Activated T-helper 17 cell treated with anti-CD3 and anti-CD28 coated beads, Interleukin-2, amount 50 U/mL, for 72 hours (primary cell): ENCODE data around the gene RNU5B-1. TPM values are rescaled to one million over a fixed set of nuclear protein-coding genes. Genes with fewer than 3 reads are reported as not detected.

Experiments
- ATAC-seq: fragments of 150-1000 bp; cut with Tn5 transposase; replicated peaks from 2 replicates; pipeline ENCODE4 v1.10.0; 2021; ENCODE audit warnings: mild to moderate bottlenecking, moderate library complexity
- H3K27ac Mint-ChIP-seq: one replicate; pipeline ENCODE4 v1.8.0; 2022; ENCODE audit warnings: mixed read lengths
- H3K27me3 Mint-ChIP-seq: one replicate; pipeline ENCODE4 v1.8.0; 2022; ENCODE audit warnings: mixed read lengths
- H3K36me3 Mint-ChIP-seq: one replicate; pipeline ENCODE4 v1.8.0; 2022; ENCODE audit warnings: low read depth, mild to moderate bottlenecking, mixed read lengths
- H3K4me1 Mint-ChIP-seq: one replicate; pipeline ENCODE4 v1.8.0; 2022; ENCODE audit warnings: mixed read lengths
- H3K4me3 Mint-ChIP-seq: one replicate; pipeline ENCODE4 v1.8.0; 2022; ENCODE audit warnings: mild to moderate bottlenecking, mixed read lengths
- H3K9me3 Mint-ChIP-seq: one replicate; pipeline ENCODE4 v1.8.0; 2022; ENCODE audit warnings: mixed read lengths
- total RNA-seq, 2 donors: library from RNA; stranded (reverse); gene quantifications; one replicate each; pipeline ENCODE4 v1.2.3, GENCODE V29; 2022

RNU5B-1 gene
- total RNA-seq, 2 donors from 2014 or later: 14.1 TPM; not detected in 1

DNA sequence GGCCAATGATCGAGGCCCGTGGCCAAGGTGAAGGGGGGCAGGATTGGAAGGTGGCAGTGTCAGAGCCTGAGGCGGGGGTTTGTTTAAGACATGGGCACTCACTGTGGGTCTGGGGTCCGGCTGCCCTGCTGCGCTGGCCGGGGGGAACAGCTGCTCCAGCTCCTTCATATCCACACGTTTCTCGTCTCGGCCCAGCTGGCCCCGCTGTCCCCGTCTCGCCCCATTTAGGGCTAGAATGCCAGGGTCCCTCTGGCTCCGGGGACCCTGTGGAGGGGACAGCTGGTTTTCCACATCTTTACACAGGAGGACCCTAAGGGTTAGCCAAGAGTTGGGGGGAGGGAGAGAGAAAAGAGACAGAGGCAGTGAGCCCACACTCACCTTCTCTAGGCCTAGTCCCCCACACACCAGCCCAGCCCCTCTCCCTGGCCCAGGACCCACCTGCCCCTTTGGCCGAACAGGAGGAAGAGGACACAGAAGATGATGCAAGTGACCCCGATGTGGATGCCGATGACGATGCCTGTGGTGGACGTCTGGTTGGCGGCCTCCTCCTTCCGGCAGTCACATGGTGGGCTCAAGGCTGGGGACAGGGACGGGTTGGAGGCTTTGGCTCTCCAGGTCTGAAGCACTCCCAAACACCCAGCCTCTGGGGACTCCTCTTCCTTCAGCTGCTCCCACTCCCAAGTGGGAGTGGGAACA, 25.0 kb downstream of the RNU5B-1 start:
- Mint-ChIP-seq H3K27me3 (peaks cover 4% of the 10 kb centered on the region), H3K4me3 (no peak overlapping the region), H3K27ac (no peak overlapping the region), H3K36me3 (no peaks in the 10 kb centered on the region), H3K4me1 (no peaks in the 10 kb centered on the region), H3K9me3 (no peaks in the 10 kb centered on the region)
- no peak for ATAC-seq

DNA sequence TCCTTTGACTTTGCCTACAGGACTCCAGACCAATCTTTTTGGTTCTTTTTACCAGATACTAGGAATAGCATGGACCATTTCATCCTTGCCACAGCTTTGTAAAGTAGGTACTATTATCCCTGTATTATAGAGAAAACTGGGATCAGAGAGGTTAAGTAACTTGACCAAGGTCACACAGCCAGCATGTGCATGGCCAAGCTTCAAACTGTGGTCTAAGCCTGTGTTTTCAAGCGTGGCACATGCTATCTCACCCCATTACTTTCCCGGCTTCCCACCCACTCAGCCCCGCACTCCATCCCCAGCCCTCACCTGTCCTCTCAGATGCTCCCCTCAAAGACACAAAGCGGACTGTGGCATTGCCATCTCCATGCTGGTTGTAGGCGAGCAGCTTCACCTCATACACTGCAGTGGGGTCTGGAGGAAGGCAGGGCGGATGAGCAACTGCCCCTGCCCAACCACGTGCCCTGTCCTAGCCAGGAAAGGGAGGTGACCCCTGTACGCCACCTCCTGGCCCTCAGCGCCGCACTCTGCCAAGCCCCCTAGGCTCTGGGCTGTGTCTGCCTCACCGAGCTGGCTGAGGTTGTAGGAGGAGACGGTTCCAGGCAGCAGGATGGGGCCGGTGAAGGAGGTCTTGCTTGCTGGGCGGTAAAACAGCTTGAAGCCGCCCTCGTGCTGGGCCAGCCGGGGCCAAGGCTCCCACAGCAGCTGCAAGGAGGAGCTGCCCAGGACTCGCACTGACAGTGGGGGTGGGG, 25.7 kb downstream of the RNU5B-1 start:
- H3K9me3 Mint-ChIP-seq: no peaks in the 10 kb centered on the region
- H3K4me1 Mint-ChIP-seq: no peaks in the 10 kb centered on the region
- H3K36me3 Mint-ChIP-seq: no peaks in the 10 kb centered on the region
- no peak overlapping the region for H3K4me3 Mint-ChIP-seq
- no peak for ATAC-seq
- peaks cover 4% of the 10 kb centered on the region for H3K27me3 Mint-ChIP-seq
- H3K27ac Mint-ChIP-seq: no peak overlapping the region

DNA sequence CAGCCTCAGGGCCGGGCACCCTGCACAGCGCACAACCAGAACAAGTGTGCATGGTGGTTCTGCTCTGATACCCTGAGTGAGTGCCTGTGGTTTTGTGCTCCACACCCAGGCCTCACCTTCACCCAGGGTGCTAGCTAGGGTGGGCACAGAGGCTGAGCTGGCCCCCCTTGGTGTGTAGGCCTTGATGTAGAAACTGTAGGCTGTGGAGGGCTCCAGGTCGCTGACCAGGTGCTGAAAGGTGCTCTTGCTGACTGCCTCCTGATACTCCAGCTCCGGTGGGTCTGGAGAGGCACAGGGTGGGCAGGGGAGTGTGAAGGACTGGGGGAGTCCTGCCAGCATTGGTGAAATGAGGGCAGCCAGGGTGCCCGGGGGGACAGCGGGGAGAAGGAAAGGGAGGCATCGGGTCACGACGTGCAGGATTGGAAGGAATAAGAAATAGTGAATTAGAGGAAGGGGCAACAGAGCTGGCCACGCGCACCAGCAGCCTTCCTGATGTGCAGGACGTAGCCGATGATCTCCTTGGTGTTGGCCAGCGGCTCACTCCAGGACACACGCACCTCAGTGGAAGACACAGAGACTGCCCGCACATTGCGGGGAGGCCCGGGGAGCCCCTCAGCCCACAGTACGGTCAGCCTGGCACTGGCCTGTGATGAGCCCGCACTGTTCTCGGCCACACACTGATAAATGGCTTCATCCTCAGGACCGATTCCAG, 26.6 kb downstream of the RNU5B-1 start:
- H3K27me3 Mint-ChIP-seq: peaks cover 4% of the 10 kb centered on the region
- no peaks in the 10 kb centered on the region for H3K36me3 Mint-ChIP-seq
- no peaks in the 10 kb centered on the region for H3K4me1 Mint-ChIP-seq
- no peak overlapping the region for H3K27ac Mint-ChIP-seq
- ATAC-seq: no peak
- H3K4me3 Mint-ChIP-seq: no peak overlapping the region
- no peaks in the 10 kb centered on the region for H3K9me3 Mint-ChIP-seq

DNA sequence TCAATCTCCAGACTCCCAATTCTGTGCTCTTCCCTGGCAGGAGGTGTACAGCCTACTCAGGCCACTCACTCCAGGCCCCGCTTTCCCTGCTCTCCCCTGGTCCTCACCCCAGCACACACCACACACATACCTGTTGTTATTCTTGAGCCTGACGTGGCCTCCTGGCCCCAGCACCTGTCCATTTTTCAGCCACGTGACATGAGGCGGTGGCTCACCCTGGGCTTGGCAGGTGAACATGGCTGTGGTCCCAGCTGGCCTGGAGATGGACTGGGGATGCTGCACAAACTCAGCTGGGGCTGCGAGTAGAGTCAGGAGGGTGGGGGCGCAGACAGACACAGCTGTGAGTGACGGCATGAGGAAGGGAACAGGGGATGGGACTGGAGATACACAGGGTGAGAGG, 27.3 kb downstream of the RNU5B-1 start:
- ATAC-seq: no peak
- Mint-ChIP-seq H3K4me3 (no peak overlapping the region), H3K4me1 (no peaks in the 10 kb centered on the region), H3K36me3 (no peaks in the 10 kb centered on the region), H3K9me3 (no peaks in the 10 kb centered on the region), H3K27me3 (peaks cover 4% of the 10 kb centered on the region), H3K27ac (no peak overlapping the region)

DNA sequence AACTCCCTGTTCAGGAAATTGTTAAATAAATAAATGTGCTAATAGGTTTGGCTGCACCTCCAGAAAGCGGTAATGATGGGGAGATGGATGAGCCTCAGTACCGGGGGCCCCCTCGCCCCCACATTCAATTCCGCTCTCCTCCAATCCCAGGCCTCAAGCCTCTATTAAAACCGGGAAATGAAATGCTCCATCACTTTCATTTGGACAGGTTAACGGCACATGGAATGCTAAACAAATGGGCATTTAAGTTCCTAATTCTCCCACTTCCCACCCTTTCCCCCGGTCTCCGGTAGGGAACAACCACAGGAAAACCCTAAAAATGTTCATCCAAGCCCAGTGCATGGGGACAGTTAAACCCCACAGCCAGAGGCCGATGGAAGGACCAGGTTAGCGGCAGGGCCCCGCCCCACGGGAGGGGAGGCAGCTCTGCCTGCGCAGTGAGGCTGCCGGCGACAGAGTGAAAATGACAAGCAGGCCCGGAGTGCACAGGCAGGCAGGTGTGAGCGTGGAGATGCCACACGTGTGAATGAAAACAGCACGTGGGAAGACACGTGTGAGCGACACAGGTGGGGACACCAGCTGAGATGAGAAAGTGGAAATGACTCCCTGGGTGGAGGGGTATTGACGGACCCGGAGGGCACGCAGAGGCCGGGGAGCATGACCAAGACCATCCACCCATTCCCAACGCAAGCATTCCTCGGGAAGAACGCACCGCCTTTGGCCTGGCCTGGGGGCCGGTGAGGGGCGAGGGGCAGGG, 28.1 kb downstream of the RNU5B-1 start:
- no peak overlapping the region for H3K27ac Mint-ChIP-seq
- H3K4me1 Mint-ChIP-seq: no peaks in the 10 kb centered on the region
- H3K36me3 Mint-ChIP-seq: no peaks in the 10 kb centered on the region
- H3K9me3 Mint-ChIP-seq: no peaks in the 10 kb centered on the region
- peaks cover 4% of the 10 kb centered on the region for H3K27me3 Mint-ChIP-seq
- ATAC-seq: no peak
- no peak overlapping the region for H3K4me3 Mint-ChIP-seq

DNA sequence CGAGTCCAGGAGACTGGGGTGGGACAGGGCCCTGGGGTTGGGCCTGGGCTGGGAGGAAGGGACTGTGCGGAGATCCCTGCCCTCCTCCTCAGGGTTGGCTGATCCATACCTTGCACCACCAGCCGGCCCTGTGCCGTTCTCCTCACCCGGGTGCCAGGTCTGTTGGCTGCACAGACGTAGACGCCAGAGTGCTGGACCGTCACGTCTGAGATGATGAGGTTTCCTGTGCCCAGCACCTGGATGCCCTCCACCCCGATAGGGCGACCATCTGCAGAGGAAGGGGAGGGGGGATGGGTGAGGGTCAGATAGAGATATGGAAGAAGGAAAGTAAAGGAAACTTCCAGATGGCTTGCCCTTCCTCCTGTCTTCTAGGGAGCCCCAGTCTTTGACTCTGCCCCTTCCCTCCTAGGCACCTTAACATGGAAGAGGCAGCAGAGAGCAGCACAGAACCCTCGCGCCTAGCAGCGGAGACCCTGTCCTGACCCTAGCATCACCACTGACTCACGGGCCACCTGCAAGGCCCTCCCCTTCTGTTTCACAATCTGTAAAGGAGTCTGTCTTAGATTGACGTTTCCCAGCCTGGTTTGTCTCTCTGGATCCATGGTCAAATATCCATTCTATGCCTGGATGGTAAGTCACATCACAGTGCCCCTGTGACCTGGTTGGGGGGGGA, 28.8 kb downstream of the RNU5B-1 start:
- Mint-ChIP-seq H3K27me3 (peaks cover 4% of the 10 kb centered on the region), H3K27ac (no peak overlapping the region), H3K9me3 (no peaks in the 10 kb centered on the region), H3K4me3 (no peak overlapping the region), H3K36me3 (no peaks in the 10 kb centered on the region), H3K4me1 (no peaks in the 10 kb centered on the region)
- no peak for ATAC-seq

DNA sequence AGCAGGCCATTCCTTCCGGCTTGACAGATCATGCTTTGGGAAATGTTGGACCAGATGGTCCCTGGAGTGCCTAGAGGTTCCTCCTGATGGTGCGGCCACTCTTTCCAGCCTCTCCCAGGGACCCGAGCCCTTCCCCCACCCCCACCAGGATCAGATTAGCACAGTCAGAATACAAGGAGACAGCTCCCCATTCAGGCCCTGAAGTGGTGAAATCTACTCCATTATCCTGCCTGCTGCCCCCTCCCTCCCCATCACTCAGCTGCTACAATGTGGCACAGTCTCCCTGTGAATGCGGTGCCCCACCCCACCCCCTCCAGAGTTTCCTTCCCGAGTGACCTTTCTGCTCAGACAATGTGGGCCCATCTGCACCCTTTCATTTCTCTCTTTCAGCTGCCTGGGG, 29.4 kb downstream of the RNU5B-1 start:
- H3K27me3 Mint-ChIP-seq: peaks cover 4% of the 10 kb centered on the region
- ATAC-seq: no peak
- H3K27ac Mint-ChIP-seq: no peak overlapping the region
- H3K36me3 Mint-ChIP-seq: no peaks in the 10 kb centered on the region
- no peak overlapping the region for H3K4me3 Mint-ChIP-seq
- H3K9me3 Mint-ChIP-seq: no peaks in the 10 kb centered on the region
- H3K4me1 Mint-ChIP-seq: no peaks in the 10 kb centered on the region

DNA sequence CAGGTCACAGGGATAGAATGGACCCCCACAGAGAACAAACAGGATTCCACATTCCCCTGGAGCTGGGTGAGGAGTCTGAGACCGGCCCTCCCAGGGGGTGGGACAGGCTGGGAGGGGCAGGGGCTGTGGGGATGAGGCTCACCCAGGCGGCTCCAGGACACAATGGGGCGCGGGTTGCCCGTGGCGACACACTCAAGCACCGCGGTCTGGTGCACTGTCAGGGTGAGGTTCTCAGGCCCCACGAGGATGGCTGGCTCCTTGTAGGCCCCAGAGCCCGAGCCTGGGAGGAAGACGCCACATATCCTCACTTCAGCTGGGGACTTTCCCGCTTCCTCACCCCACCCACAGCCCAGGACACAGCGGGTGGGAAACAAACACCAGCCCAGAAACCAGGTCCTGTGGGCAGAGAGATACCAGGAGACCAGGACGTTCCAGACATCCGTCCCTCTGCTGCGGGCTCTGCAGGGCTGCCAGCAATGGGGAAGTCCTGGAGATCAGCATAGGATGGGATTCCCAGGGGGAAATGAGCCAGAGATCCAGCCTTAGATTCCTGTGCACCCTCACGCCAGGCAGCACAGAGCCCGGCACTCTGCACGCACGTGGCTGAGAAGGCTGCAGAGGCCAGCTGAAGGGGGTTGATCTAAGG, 30.2 kb downstream of the RNU5B-1 start:
- Mint-ChIP-seq H3K9me3 (no peaks in the 10 kb centered on the region), H3K27me3 (peaks cover 4% of the 10 kb centered on the region), H3K4me3 (no peak overlapping the region), H3K27ac (no peak overlapping the region), H3K4me1 (no peaks in the 10 kb centered on the region), H3K36me3 (no peaks in the 10 kb centered on the region)
- no peak for ATAC-seq

DNA sequence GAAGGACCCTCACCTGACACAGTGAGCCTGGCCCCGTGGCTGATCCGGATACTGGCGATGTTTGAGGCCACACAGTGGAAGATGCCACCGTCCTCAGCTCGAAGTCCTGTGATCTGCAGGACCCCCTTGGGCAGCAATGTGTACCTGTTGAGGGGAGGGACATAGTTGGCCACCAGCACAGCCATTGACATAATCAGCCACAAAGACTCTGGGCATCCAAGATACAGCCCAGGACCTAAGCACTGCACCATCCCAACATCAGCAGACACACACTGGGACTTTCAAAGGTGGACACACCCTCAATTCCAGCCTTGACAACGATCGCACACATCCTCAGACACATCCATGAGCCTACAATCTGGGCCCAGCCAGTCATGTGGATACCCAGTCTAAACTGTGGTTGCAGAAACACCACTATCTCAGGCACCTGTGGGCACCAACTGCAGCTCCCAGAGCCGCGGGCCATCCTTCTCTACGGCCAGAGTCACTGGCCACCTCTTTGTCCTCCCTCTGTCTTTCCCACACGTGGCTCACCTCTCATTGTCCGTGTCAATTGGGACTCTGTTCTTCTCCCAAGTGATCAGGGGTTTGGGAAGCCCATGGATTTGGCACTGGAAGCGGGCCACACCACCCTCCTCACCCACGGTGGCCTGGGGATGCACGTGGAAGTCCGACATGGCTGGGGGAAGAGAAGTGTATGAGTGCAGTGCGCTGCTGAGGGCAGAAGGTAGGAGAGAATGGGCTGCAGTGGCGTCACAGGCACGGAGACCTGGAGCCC, 31.0 kb downstream of the RNU5B-1 start:
- no peaks in the 10 kb centered on the region for H3K4me1 Mint-ChIP-seq
- no peaks in the 10 kb centered on the region for H3K36me3 Mint-ChIP-seq
- H3K4me3 Mint-ChIP-seq: no peak overlapping the region
- H3K27me3 Mint-ChIP-seq: peaks cover 4% of the 10 kb centered on the region
- no peak for ATAC-seq
- H3K9me3 Mint-ChIP-seq: no peaks in the 10 kb centered on the region
- H3K27ac Mint-ChIP-seq: no peak overlapping the region

DNA sequence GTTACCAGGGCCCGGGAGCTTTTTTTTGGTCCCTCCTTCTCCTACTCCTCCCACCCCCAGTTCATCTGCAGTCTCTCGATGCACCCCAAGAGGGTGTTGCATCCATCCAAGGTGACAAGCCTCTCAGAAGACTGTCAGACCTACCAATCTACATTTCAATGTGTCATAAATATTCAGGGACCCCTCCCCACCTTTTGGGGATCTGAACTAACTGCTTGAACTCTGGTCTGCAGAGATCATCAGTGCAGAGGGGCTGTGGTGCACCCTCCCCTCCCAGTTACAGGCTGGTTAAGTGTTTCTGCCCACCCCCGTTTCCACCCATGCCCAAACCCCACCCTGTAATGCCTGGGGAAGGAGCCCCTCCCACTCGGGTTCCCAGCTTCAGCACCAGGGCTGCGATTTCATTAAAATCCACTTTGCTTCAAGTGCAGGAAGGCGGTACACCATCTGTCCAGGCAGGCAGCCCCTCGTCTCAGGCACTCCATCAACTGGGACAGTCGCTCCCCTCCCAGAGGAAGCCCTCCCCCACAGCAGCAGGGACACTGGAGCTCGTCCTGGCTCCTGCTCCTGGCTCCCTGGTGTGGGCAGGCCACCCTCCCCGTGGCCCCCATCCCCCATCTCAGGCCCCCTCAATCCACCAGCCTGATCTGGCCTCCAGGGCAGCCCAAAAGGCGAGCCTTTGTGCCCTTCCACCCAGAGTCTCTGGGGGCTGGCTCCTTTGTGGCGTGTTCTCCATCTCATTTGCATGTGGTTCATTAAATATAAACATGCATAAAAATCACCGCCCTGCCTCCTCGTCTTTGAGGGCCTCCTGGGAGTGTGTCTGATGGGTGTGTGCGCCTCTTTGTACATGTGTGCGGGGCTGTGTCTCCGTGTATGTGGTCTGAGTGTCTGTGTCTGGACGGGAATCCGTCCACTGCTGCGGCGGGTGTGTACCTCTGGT, 32.3 kb downstream of the RNU5B-1 start:
- ATAC-seq: no peak
- Mint-ChIP-seq H3K27me3 (peaks cover 4% of the 10 kb centered on the region), H3K4me1 (no peaks in the 10 kb centered on the region), H3K4me3 (no peak overlapping the region), H3K36me3 (no peaks in the 10 kb centered on the region), H3K9me3 (no peaks in the 10 kb centered on the region), H3K27ac (no peak overlapping the region)

DNA sequence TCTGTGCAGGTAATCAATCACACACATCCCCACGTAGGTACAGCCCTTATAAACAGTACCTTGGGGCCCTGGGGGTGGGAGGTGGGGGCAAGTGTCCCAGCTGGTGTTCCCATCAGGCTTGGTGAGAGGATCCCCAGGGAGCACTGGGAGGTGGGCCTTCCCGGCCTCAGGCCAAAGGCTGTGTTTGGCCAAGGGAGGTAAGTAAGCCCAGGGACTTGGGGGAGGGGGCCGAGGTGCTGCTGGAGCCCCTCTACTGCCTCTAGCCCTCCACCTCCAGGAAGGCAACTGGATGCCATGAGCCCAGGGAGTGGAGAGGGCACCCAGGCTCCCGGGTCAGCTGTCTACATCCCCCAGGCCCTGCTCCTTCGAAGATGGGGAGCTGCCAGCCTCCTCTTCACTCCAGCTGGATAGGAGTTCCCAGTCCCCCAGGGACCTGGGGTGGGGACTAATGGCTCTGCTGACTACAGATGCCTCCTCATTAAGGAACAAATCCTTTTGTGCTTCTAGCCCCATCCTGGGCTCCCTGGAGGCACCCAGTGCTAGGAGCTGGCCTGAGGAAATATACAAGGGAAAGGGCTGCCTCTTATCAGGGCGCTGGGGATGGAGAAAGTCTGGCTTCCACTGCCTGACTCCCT, 33.1 kb downstream of the RNU5B-1 start:
- Mint-ChIP-seq H3K27me3 (peaks cover 4% of the 10 kb centered on the region), H3K9me3 (no peaks in the 10 kb centered on the region), H3K36me3 (no peaks in the 10 kb centered on the region), H3K27ac (no peak overlapping the region), H3K4me3 (no peak overlapping the region), H3K4me1 (no peaks in the 10 kb centered on the region)
- no peak for ATAC-seq

DNA sequence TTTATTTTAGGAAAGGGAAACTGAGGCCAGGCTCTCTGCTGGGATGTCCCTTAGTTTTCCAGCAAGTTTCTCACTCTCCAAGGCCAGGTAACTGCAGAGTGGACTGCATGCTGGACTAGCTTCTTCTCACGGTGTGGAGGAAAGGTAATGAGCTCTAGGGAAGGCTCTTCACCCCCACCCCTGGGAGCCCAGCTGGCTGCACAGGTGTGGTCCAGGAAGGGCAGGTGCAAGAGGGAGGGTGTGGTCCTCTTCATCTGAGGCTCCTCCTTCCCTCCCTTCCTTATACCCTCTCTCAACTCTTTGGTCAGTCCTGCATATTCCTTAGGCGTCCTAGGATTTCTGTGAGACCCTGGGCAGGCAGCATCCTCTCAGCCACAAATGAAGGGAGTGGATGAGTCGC, 33.9 kb downstream of the RNU5B-1 start:
- H3K4me1 Mint-ChIP-seq: no peaks in the 10 kb centered on the region
- no peaks in the 10 kb centered on the region for H3K36me3 Mint-ChIP-seq
- H3K27me3 Mint-ChIP-seq: peaks cover 4% of the 10 kb centered on the region

More for the DNA sequence above, 33.9 kb downstream of the RNU5B-1 start:
- H3K9me3 Mint-ChIP-seq: no peaks in the 10 kb centered on the region
- no peak overlapping the region for H3K27ac Mint-ChIP-seq
- H3K4me3 Mint-ChIP-seq: no peak overlapping the region
- no peak for ATAC-seq
